ENCODE measurements around the gene SRP9.
A peak's percentile ranks its signal among the peaks of the same experiment; 100 is the strongest.
"Not testable (repeated sequence)": the region's sequence is repeated elsewhere in the genome, so short reads cannot be mapped to it uniquely, and the experiment has no call there.

The SRP9 gene

GRCh38 chr1:225817611-225818061, 40.0 kb downstream of the SRP9 start:
- no peak for DNase-seq

- DNase-seq, result no peak
Observed at GRCh38 chr1:225818229-225818628, 40.6 kb downstream of the SRP9 start.

DNA sequence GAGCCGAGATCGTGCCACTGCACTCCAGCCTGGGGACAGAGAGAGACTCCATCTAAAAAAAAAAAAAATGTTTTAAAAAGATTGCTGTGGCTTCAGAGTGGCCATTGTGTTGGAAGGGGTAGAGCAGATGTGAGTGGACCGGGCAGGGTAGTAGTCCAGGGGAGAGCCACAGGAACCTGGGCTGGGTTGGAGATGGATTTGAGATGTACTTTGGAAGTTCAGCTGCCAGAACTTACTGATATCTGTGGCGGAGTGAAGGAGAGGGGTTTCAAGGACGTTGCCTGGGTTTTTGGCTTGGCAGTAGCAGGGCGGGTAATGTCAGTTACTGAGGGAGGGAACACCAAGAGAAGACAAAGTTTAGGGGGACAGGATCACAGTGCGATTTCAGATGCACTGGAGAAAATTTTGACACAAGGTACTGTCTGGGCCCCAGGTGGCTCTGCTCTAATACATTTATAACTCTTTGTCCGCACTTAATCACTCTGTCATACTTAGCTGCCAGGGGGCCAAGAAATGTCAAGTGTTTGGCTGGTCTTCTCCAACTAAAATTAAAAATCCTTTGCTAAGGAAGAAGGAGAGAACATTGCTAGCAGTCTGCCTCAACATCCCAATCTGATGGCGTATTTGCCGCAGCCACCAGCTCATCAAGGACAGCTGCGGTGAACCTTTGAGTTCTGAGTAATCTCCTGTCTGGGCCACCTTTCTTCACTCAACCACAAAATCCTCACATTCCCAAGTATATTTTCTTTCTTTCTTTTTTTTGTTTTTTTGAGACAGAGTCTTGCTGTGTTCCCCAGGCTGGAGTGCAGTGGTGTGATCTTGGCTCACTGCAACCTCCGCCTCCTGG, 41.9 kb downstream of the SRP9 start:
- no peak for DNase-seq

DNA sequence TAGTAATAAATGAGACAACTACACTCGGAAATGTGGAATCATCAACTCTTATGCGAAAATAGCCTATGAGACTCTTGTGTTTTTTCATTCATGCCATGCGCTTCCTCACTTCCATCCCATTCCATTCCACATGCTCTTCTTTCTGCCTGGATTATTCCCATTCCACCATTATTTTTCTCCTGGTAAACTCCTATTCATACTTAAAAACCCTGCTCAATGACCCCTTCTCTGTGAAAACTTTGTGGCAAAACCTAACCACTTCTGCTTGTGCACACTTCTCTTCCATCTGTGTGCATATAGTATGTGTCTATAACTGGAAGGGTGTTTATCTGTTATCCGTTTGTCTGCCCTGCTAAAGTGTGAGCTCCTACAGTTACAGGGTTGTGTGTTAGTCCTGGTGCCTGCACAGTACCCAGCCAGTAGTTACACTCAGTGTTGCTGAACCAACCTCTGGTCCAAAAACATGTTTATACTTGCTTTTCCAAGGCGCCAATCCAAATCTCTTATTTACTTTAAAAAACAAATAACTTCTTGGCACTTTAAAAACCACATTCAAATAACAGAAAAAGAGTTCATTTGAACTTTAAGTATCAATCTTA, 43.0 kb downstream of the SRP9 start:
- no peak for DNase-seq

DNA sequence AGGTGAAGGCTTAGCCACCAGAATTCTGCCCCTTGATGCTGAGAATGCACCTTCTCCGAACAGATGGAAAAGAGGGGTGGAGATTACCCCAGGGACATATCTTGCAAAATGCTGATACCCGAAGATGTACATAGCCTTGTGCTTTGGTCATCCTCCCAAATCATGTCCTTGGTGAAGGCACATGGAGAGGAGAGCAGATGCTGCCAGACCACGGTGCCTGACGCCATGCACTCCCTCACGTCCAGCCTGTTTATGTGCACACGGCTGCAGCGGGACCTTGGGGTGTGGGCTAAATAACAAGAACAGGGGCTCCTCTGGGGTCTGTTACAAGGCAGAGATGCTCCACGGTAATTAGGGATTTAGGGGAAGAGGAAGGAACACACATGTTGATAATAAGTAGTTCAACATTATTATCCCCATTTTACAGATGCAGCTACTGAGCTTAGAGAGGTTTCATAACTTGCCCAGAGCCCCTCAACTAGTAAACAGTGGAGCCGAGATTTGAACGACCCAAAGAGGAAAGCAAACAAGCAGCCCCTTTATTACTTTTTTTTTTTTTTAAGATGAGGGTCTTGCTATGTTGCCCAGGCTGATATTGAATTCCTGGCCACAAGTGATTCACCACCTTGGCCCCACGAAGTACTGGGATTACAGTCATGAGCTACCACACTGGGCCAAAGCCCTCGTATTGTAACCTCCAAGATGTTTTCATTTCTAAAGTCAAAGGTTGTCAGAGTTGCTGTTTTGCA, 45.2 kb downstream of the SRP9 start:
- DNase-seq, result no peak

DNA sequence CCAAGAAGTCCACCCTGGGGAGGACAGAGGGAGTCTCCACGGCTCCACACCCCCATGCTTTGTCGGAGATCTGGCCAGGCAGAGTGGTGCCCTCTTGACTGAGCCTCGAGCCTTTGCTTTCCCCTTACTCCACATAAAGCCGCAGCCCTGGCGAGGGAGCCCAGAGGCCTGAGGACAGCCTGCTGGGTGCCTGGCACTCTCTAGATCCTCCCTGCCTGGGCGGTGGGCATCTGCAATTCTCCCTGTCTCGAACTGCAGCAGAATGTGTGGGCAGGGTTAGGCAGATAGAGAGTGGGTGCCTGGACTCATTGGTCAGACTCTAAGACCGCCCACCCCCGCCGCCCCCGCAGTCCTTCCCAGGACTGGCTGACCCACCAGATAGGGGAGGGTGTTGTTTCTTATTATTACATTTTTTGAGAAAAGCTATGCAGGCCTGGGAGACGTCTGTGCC, 46.2 kb downstream of the SRP9 start:
- no peak for DNase-seq

DNA sequence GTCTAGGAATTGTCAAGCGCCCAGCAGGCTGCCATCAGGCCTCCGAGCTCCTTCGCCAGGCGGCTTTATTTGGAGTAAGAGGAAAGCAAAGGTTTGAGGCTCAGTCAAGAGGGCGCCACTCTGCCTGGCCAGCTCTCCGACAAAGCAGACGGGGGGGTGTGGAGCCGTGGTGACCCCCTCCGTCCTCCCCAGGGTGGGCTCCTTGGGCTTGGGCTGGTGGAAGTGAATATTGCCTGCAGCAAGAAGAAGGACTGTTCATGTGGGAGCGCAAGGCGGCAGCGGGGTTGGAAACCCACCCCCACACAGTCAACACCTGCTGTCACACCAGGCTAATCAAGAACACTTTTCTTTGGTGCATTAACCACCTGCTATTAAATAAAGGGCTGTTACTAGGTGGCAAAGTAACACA, 46.9 kb downstream of the SRP9 start:
- DNase-seq, result peak; percentile 81

- DNase-seq, result peak; percentile 56
Observed at GRCh38 chr1:225825078-225825477, 47.5 kb downstream of the SRP9 start.

DNA sequence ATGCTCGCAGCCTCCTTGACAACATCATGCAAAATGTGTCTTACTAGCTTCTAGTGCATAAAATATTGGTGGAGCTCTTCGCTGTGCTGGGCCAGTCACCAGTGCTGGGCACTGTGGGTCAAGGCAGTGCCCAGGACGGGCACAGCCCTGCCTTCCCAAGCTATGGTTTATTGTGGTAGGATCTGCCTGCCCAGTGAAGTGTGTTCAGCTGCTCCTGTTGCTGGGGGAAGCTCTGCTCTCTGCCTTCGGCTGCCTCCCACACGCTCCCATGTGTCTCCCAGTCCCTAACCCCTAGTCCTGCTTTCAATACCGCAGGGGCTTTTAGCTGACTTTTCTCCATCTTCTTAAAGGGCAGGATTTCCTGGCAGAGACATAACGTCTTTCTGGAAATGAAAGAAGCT, 48.0 kb downstream of the SRP9 start:
- DNase-seq, result no peak

DNA sequence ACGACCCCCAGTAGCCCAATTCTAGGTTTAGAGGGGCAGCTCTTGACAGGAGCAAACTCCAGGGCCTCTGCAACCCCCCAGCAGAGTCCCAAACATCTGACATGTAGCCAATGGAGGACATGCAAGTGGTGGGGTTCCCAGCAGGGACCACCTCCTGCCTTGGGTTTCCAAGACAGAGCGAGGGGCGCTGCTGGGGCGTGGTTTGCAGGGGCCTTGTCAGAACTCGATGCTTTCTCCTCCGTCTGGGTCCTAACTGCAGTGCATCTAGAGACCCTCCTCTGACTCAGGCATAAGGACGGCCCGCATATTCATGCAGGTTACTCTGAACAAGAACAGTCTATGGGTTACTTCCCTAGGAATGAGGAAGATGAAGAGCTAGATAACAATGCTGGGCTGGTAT, 49.5 kb downstream of the SRP9 start:
- DNase-seq, result no peak

GRCh38 chr1:225828706-225829345, 51.2 kb downstream of the SRP9 start:
- DNase-seq, result no peak

GRCh38 chr1:225830841-225831240, 53.2 kb downstream of the SRP9 start:
- no peak for DNase-seq

DNA sequence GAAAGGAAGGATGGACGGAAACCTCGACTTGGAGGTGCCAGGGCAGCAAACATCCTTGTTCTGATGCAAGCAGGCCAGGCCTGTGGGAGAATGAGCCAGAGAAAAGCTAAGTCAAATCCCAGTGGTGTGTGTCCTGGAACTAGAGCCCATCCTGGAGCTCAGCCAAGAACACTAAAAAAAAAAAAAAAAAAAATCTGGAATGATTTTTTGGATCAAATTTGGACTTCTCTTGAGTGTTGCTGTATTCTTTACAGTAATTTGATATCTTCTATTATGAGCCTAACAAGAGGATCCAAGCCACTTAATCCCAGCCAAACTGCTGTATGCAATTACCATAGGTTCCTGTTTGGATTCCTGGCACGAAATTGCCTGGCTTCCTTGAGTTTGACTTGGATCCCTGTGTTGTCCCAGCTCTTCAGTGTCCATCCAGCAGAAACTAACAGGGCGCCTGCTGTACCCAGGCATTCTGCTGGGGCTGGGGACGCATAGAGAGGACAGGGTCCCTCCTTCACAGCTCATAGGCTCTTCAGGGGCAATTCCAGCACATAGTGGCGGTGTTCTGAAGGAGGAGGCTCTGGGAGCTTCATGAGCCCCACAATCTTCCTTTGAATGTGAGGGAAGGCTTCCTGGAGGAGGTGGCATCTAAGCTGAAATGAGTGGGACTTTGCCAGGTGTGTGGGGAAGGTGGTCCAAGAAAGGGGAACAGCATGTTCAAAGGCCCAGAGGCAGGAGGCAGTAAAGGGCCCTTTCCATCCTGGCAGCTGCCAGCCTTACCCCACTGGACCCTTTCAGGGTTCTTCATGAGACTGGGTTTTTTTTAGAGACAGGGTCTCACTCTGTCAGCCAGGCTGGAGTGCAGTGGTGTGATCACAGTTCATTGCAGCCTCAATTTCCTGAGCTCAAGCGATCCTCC, 57.0 kb downstream of the SRP9 start:
- no peak for DNase-seq

- DNase-seq, result no peak
Observed at GRCh38 chr1:225835856-225836255, 58.2 kb downstream of the SRP9 start.

GRCh38 chr1:225836296-225836695, 58.7 kb downstream of the SRP9 start:
- DNase-seq, result not testable (repeated sequence)

DNA sequence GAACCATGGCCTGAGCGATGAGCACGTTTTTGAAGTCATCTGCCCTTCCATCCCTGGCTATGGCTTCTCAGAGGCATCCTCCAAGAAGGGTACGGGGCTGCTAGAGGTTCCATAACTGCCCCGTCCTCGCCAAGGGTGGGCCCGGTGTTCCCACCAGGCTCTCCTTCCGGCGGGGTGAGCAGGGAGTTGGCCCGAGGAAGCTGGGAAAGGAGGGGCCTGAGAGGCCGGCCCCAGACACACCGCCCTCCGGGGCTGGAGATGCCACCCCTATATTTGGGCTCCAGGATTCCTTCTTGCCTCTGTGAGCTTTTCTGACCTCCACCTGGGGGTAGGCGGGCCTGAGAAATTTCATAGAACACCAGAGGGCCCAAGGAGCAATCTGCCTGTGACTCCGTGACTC, 61.2 kb downstream of the SRP9 start:
- DNase-seq, result no peak

Measured in NCI-H748 treated with DMSO at 0.1 percent for 48 hours (cell line).